ENCODE data around the gene ITIH3. TPM values are rescaled to one million over a fixed set of nuclear protein-coding genes. Genes with fewer than 3 reads are reported as not detected.

Gene ITIH3
- total and polyA plus RNA-seq, 2 of the 4 experiments (the other 2 are of a cell fraction): 0.72 to 0.94 TPM

GRCh38 chr3:52779011-52779836, 15.4 kb upstream of the ITIH3 start (continued):
- no peak for TF ChIP-seq CEBPB (IDR thresholded peaks at IDR 0.05; ENCODE audit: low read depth, low read length)
- no peak for TF ChIP-seq POLR2A (IDR thresholded peaks at IDR 0.05; ENCODE audit: low read depth, low read length)
- no peak for TF ChIP-seq CHD1 (IDR thresholded peaks at IDR 0.05; ENCODE audit: low read depth, low read length)
- TF ChIP-seq RAD21 (IDR thresholded peaks at IDR 0.05; ENCODE audit: low read length): no peak
- TF ChIP-seq SMC3 (IDR thresholded peaks at IDR 0.05; ENCODE audit: low read depth, low read length): no peak
- no peak for TF ChIP-seq MAFK (IDR thresholded peaks at IDR 0.05; ENCODE audit: low read depth, low read length)
- no peak for TF ChIP-seq FOS (IDR thresholded peaks at IDR 0.05; ENCODE audit: low read depth, low read length)

All from IMR-90 (cell line).